ENCODE data around the gene ADA. TPM values are rescaled to one million over a fixed set of nuclear protein-coding genes. Genes with fewer than 3 reads are reported as not detected.

Gene ADA
- total RNA-seq, 1 donor from 2014 or later, result 14.5 TPM

- no peak for TF ChIP-seq CTCF (conservative IDR thresholded peaks at IDR 0.05; ENCODE audit: low read depth, low read length)
- no peak for DNase-seq (ENCODE audit: low read depth)
- no peak overlapping the region for H3K4me3 ChIP-seq (ENCODE audit: low read depth, low read length)
Observed at GRCh38 chr20:44644230-44644617, 7.3 kb downstream of the ADA start.

GRCh38 chr20:44643596-44644229 is 7.8 kb downstream of the ADA start:
- no peak for TF ChIP-seq CTCF (conservative IDR thresholded peaks at IDR 0.05; ENCODE audit: low read depth, low read length)
- no peak for DNase-seq (ENCODE audit: low read depth)
- no peak overlapping the region for H3K4me3 ChIP-seq (ENCODE audit: low read depth, low read length)

GRCh38 chr20:44643154-44643519 is 8.4 kb downstream of the ADA start:
- TF ChIP-seq CTCF (conservative IDR thresholded peaks at IDR 0.05; ENCODE audit: low read depth, low read length), result no peak
- no peak for DNase-seq (ENCODE audit: low read depth)
- no peak overlapping the region for H3K4me3 ChIP-seq (ENCODE audit: low read depth, low read length)

- peak; percentile 77 for DNase-seq (ENCODE audit: low read depth)
- peak overlapping the region; percentile 21 for H3K4me3 ChIP-seq (ENCODE audit: low read depth, low read length)
- TF ChIP-seq CTCF (conservative IDR thresholded peaks at IDR 0.05; ENCODE audit: low read depth, low read length), result peak; percentile 11
Observed at GRCh38 chr20:44642203-44643153, 9.0 kb downstream of the ADA start.

- TF ChIP-seq CTCF (conservative IDR thresholded peaks at IDR 0.05; ENCODE audit: low read depth, low read length), result no peak
- DNase-seq (ENCODE audit: low read depth), result no peak
- H3K4me3 ChIP-seq (ENCODE audit: low read depth, low read length), result no peak overlapping the region
Observed at GRCh38 chr20:44641325-44641724, 10.2 kb downstream of the ADA start.

- no peak for TF ChIP-seq CTCF (conservative IDR thresholded peaks at IDR 0.05; ENCODE audit: low read depth, low read length)
- DNase-seq (ENCODE audit: low read depth), result no peak
Observed at GRCh38 chr20:44640522-44640921, 11.0 kb downstream of the ADA start.

More at GRCh38 chr20:44640522-44640921, 11.0 kb downstream of the ADA start:
- H3K4me3 ChIP-seq (ENCODE audit: low read depth, low read length), result no peak overlapping the region
